Hepatocyte (in vitro differentiated cells): ENCODE data around the gene DIAPH2. TPM values are rescaled to one million over a fixed set of nuclear protein-coding genes. Genes with fewer than 3 reads are reported as not detected.
A peak's percentile ranks its signal among the peaks of the same experiment; 100 is the strongest.

Experiments used
- DNase-seq: peaks from one replicate; pipeline ENCODE4 v3.0.0-alpha.2; 2016; ENCODE audit warnings: low spot score
- H2AFZ ChIP-seq: fragments of 200-600 bp; sonication (generic); 2 replicates; pipeline ENCODE4 v1.6.0; 2016; ENCODE audit warnings: antibody characterized with exemption, mild to moderate bottlenecking
- H3K27ac ChIP-seq: fragments of 200-600 bp; sonication (generic); 2 replicates; pipeline ENCODE4 v1.5.1; 2016; ENCODE audit warnings: mild to moderate bottlenecking
- H3K27me3 ChIP-seq: fragments of 200-600 bp; sonication (generic); 2 replicates; pipeline ENCODE4 v1.6.1; 2016
- H3K36me3 ChIP-seq: fragments of 200-600 bp; sonication (generic); replicated peaks from 2 replicates; pipeline ENCODE4 v1.5.1; 2016; ENCODE audit warnings: low read depth; ENCODE audit not compliant: insufficient read depth
- H3K4me1 ChIP-seq: fragments of 200-600 bp; sonication (generic); 2 replicates; pipeline ENCODE4 v1.5.1; 2016; ENCODE audit warnings: mild to moderate bottlenecking, moderate library complexity; ENCODE audit not compliant: insufficient read depth
- H3K4me2 ChIP-seq: fragments of 200-600 bp; sonication (generic); 2 replicates; pipeline ENCODE4 v1.6.0; 2016
- H3K4me3 ChIP-seq: fragments of 200-600 bp; sonication (generic); 2 replicates; pipeline ENCODE4 v1.5.1; 2016; ENCODE audit warnings: mild to moderate bottlenecking
- H3K79me2 ChIP-seq: fragments of 200-600 bp; sonication (generic); 2 replicates; pipeline ENCODE4 v1.6.0; 2017; ENCODE audit warnings: mild to moderate bottlenecking
- H3K9me2 ChIP-seq: fragments of 200-600 bp; sonication (generic); replicated peaks from 2 replicates; pipeline ENCODE4 v1.6.0; 2017; ENCODE audit warnings: mild to moderate bottlenecking; ENCODE audit not compliant: insufficient read depth
- H3K9me3 ChIP-seq: fragments of 200-600 bp; sonication (generic); 2 replicates; pipeline ENCODE4 v1.5.1; 2016; ENCODE audit warnings: low read depth, mild to moderate bottlenecking
- H4K20me1 ChIP-seq: fragments of 200-600 bp; sonication (generic); 2 replicates; pipeline ENCODE4 v1.6.0; 2016; ENCODE audit warnings: mild to moderate bottlenecking; ENCODE audit not compliant: insufficient read depth, poor library complexity, severe bottlenecking
- CTCF ChIP-seq: fragments of 200-600 bp; sonication (generic); IDR thresholded peaks from 2 replicates; pipeline ENCODE4 v1.5.1; 2016; ENCODE audit warnings: antibody characterized with exemption, mild to moderate bottlenecking; ENCODE audit not compliant: poor library complexity
- EZH2 ChIP-seq: fragments of 200-600 bp; sonication (generic); IDR thresholded peaks from 2 replicates; pipeline ENCODE4 v1.6.1; 2016; ENCODE audit warnings: antibody characterized with exemption, mild to moderate bottlenecking, borderline replicate concordance
- EZH2phosphoT487 ChIP-seq: fragments of 200-600 bp; sonication (generic); IDR thresholded peaks from one replicate; pipeline ENCODE4 v1.6.1; 2018; ENCODE audit warnings: antibody characterized with exemption, mild to moderate bottlenecking, low read depth, moderate library complexity; ENCODE audit not compliant: unreplicated experiment, severe bottlenecking
- WGBS: methylation state at CpG from one replicate; pipeline ENCODE4 v1.1.6; 2016; ENCODE audit warnings: low lambda C conversion rate; ENCODE audit errors: missing lambda C conversion rate; 5-methylcytosine and 5-hydroxymethylcytosine counted together
- polyA plus RNA-seq: library from polyadenylated mRNA; unstranded; fragments of >200 nt; fragmentation: Nextera tagmentation; extraction: Ambion mirVana; gene quantifications from 2 replicates; pipeline ENCODE4 v1.2.1, GENCODE V29; 2016
- total RNA-seq: library from RNA; depleted of rRNA; stranded (reverse); fragments of >200 nt; gene quantifications from 2 replicates; pipeline ENCODE4 v1.2.3, GENCODE V29; 2014

Gene DIAPH2
- total and polyA plus RNA-seq, 2 experiments from 2014 or later: 14.8 to 32.4 TPM

DNA sequence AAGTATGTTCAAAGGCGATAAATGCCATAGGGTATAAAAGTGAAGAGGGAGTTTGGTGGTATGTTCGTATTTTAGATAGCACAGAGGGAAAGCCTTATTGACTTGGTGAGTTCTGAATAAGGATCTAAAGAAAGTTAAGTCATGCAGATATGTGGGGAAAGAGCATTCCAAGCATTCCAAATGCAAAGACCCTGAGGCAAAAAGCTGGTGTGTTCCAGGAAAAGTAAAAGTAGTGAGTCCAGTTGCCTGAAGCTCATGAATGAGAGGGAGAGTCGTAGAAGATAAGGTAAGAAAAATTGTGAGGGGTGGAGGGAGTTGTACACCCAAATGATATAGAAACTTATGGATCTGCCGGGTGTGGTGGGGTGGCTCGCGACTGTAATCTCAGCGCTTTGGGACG is 625.7 kb downstream of the DIAPH2 start:
- H2AFZ ChIP-seq: no peak overlapping the region
- 38% methylated on average over 8 of the region's 8 CpGs for WGBS
- no peak overlapping the region for H3K4me3 ChIP-seq
- peak overlapping the region; percentile 9 for H3K4me2 ChIP-seq
- TF ChIP-seq EZH2 (no peak), EZH2phosphoT487 (no peak), CTCF (no peak)
- no peaks in the 10 kb centered on the region for H3K27me3 ChIP-seq
- H3K4me1 ChIP-seq: no peaks in the 10 kb centered on the region
- no peaks in the 10 kb centered on the region for H3K9me2 ChIP-seq
- no peaks in the 10 kb centered on the region for H3K79me2 ChIP-seq
- no peak overlapping the region for H3K27ac ChIP-seq
- no peaks in the 10 kb centered on the region for H4K20me1 ChIP-seq
- H3K9me3 ChIP-seq: no peaks in the 10 kb centered on the region
- no peaks in the 10 kb centered on the region for H3K36me3 ChIP-seq
- no peak for DNase-seq

GRCh38 chrX:97311066-97311778 is 626.6 kb downstream of the DIAPH2 start:
- no peaks in the 10 kb centered on the region for H3K27me3 ChIP-seq
- H4K20me1 ChIP-seq: no peaks in the 10 kb centered on the region
- TF ChIP-seq CTCF (no peak), EZH2phosphoT487 (no peak), EZH2 (no peak)
- H3K79me2 ChIP-seq: no peaks in the 10 kb centered on the region
- H3K27ac ChIP-seq: no peak overlapping the region
- H3K4me2 ChIP-seq: no peak overlapping the region
- WGBS: 35% methylated on average over 4 of the region's 4 CpGs
- H3K9me2 ChIP-seq: no peaks in the 10 kb centered on the region
- no peak overlapping the region for H3K4me3 ChIP-seq
- DNase-seq: no peak
- H2AFZ ChIP-seq: no peak overlapping the region
- H3K36me3 ChIP-seq: no peaks in the 10 kb centered on the region
- H3K9me3 ChIP-seq: no peaks in the 10 kb centered on the region
- no peaks in the 10 kb centered on the region for H3K4me1 ChIP-seq

DNA sequence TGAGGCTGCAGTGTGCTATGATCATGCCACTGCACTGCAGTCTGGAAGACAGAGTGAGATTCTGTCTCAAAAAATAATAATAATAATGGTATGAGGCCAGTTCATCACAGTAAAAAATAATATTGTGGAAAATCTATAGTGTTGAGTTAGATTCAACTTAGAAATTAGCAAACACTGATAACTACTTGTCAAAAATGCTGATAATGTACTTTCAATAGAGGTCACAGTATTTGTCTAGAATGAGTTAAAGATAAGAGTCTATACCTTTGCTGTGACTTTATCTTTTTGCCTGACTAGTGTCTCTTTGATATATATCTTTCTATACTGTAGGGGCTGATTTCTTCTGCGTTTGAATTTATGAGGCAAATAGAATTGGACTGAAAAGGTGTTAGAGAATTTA is 629.7 kb downstream of the DIAPH2 start:
- Histone ChIP-seq H3K9me3 (no peaks in the 10 kb centered on the region), H3K27ac (no peak overlapping the region), H4K20me1 (no peaks in the 10 kb centered on the region), H3K4me3 (no peak overlapping the region), H3K4me2 (no peak overlapping the region), H3K4me1 (no peaks in the 10 kb centered on the region), H2AFZ (no peak overlapping the region), H3K79me2 (no peaks in the 10 kb centered on the region), H3K27me3 (no peaks in the 10 kb centered on the region), H3K9me2 (no peaks in the 10 kb centered on the region), H3K36me3 (no peaks in the 10 kb centered on the region)
- no peak for DNase-seq
- WGBS: 41% methylated on average over 1 of the region's 1 CpG
- TF ChIP-seq EZH2phosphoT487 (no peak), EZH2 (no peak), CTCF (no peak)
